Stimulated activated CD4-positive, alpha-beta T cell treated with anti-CD3 and anti-CD28 coated beads, TNF-alpha, amount 100 ng/mL, for 1 hour (primary cell): ENCODE results near the gene ADI1.
"Not testable (repeated sequence)": the region's sequence is repeated elsewhere in the genome, so short reads cannot be mapped to it uniquely, and the experiment has no call there.

ENCODE experiments used
- DNase-seq, 3 donors: peaks; one replicate each; pipeline ENCODE4 v3.0.0-alpha.2; 2020; ENCODE audit warnings: low read depth in 3 of 3, low spot score in 1 of 3

ADI1 gene

GRCh38 chr2:3450385-3451010 is 68.8 kb downstream of the ADI1 start:
- DNase-seq: no peak

DNA sequence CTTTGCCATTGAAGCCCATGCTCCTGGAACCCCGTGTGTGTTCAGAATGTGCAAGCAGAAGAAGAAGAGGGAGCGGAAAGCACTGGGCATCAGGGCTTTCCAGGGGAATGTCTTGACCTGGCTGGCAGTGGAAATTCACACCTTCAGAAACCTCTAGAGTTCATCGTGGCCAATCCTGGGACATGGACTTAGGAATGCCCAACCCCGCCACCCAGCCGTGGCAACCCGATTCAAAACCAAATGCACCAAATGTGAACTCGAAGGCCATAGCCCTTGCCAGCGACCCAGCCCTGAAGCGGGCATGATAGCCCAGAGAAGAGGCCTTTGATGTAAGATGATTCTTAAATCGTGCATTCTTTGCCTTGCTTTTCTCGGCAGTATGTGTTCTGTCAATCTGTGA is 69.4 kb downstream of the ADI1 start:
- no peak for DNase-seq

DNA sequence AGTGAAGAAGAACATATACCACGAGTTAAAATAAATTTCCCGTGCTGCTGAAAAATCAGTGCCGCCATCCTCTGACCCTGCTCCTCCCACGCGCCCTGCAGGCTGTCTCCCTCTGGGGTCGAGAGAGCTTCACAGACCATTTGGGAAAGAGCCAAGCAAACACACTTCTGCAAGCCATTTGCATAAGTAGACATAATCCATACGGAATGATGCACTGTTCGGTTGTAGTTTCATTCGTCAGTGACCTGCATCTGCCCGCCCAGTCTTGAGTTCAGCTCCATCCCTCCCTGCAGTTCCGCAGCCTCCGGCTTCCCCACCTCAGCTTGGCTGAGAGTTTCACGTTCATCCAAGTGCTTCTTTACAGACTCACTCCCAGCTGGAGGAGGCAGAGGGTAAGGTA is 70.2 kb downstream of the ADI1 start:
- DNase-seq: no peak

DNA sequence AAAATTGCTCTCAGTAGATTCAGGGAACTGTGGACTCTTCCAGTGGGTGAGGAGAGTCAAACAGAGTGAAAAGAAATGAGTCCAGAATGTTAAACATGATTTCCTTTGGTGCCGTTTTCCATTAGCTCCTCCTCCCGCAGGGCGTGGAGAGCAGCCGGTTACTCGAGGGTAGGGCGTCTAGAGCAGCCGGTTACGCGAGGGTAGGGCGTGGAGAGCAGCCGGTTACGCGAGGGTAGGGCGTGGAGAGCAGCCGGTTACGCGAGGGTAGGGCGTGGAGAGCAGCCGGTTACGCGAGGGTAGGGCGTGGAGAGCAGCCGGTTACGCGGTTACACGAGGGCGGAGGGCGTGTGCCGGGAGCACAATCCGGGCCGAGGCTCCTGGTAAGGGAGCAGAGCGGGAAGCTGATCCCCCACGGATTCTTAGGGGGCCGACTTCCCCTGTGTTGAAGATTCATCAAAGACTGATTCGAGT is 70.9 kb downstream of the ADI1 start:
- not testable (repeated sequence) for DNase-seq

GRCh38 chr2:3447789-3448317 is 71.5 kb downstream of the ADI1 start:
- no peak for DNase-seq
